Testis (tissue), 3 donors: ENCODE data around the gene TTC19. TPM values are rescaled to one million over a fixed set of nuclear protein-coding genes. Genes with fewer than 3 reads are reported as not detected.

Experiments used
- DNase-seq: peaks from one replicate; pipeline ENCODE4 v3.0.0-alpha.2; 2019
- H3K27ac ChIP-seq, 2 donors: fragments of 200-600 bp; sonication (generic); one replicate each; pipeline ENCODE4 v1.5.1; 2019
- H3K27me3 ChIP-seq: fragments of 200-600 bp; sonication (generic); one replicate; pipeline ENCODE4 v1.5.1; 2019
- H3K36me3 ChIP-seq: fragments of 200-600 bp; sonication (generic); one replicate; pipeline ENCODE4 v1.5.1; 2017; ENCODE audit warnings: low read depth; ENCODE audit errors: missing control alignments
- H3K4me1 ChIP-seq: fragments of 200-600 bp; sonication (generic); one replicate; pipeline ENCODE4 v1.5.1; 2019
- H3K4me3 ChIP-seq, 2 donors: fragments of 200-600 bp; sonication (generic); one replicate each; pipeline ENCODE4 v1.5.1; 2017 to 2019
- H3K9me3 ChIP-seq: fragments of 200-600 bp; sonication (generic); one replicate; pipeline ENCODE4 v1.5.1; 2017
- CTCF ChIP-seq, 3 experiments: fragments of 450-650 bp in 2 of 3; fragments of 200-600 bp in 1 of 3; sonication (generic) in 1 of 3; IDR thresholded peaks; one replicate each; pipeline ENCODE4 v1.5.1; 2016 to 2019; ENCODE audit warnings: antibody characterized with exemption in 3 of 3, mild to moderate bottlenecking in 2 of 3, moderate library complexity in 1 of 3
- POLR2A ChIP-seq: fragments of 450-650 bp; IDR thresholded peaks from one replicate; pipeline ENCODE4 v1.6.1; 2017; ENCODE audit warnings: antibody characterized with exemption, mild to moderate bottlenecking, moderate library complexity
- WGBS, 2 donors: methylation state at CpG; one replicate each; pipeline ENCODE4 v1.1.5; 2018; 5-methylcytosine and 5-hydroxymethylcytosine counted together
- intact Hi-C: fragments of 100-400 bp; cut with DNase I; formaldehyde crosslinking; loops from one replicate; pipeline ENCODE4 v1.15.1; 2023; ENCODE audit warnings: low total_unique reads
- polyA plus RNA-seq: library from polyadenylated mRNA; stranded (reverse); fragments of 350-450 nt; fragmentation: Illumina TruSeq; extraction: RNeasy Lipid Tissue Mini Kit (QIAGEN cat#74804); gene quantifications from one replicate; pipeline ENCODE4 v1.2.3, GENCODE V29; 2014; ENCODE audit warnings: low read depth, low replicate concordance; ENCODE audit not compliant: insufficient read depth
- total RNA-seq, 2 donors: library from RNA; depleted of rRNA; stranded (reverse); fragments of >200 nt; gene quantifications; one replicate each; pipeline ENCODE4 v1.2.3, GENCODE V29; 2016

Gene TTC19
- total and polyA plus RNA-seq, 3 donors from 2014 or later = 17.8 to 91.2 (median 74.1) TPM

DNA sequence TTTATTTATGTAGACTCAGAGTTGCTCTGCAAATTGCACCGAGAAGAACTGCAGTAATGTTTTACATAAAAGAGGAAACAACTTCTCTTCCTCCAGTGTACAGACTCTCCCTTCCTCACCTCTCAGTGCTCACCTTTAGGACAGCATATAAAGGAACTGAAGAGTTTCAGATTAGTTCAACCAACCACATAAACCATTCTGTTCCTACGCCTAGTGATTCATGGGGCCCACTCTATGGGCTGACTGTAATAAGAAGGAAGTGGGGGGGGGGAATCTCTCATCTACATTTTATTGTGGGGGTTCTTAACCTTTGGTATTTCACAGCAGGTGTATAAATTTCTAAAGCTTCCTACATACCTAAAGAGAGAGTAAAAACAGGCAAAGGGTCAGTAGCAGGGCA lies 18.4 kb upstream of the TTC19 start:
- H3K27me3 ChIP-seq = no peaks in the 10 kb centered on the region
- no peaks in the 10 kb centered on the region for H3K9me3 ChIP-seq
- intact Hi-C loops = no loop called here
- H3K27ac ChIP-seq = no peak overlapping the region
- H3K4me3 ChIP-seq = no peak overlapping the region
- H3K4me1 ChIP-seq = no peaks in the 10 kb centered on the region
- H3K36me3 ChIP-seq = no peaks in the 10 kb centered on the region
- 42 to 43% methylated on average over 2 of the region's 2 CpGs for WGBS, 2 donors
- TF ChIP-seq CTCF (IDR thresholded peaks at IDR 0.05) (no peak), POLR2A (no peak)
- DNase-seq = no peak

GRCh38 chr17:15981646-15982580 lies 17.7 kb upstream of the TTC19 start:
- no peak overlapping the region for H3K27ac ChIP-seq
- H3K4me1 ChIP-seq = no peaks in the 10 kb centered on the region
- H3K36me3 ChIP-seq = no peaks in the 10 kb centered on the region
- intact Hi-C loops = no loop called here
- no peak overlapping the region for H3K4me3 ChIP-seq
- WGBS, 2 donors = 85 to 90% methylated on average over 5 of the region's 5 CpGs
- no peaks in the 10 kb centered on the region for H3K9me3 ChIP-seq
- TF ChIP-seq POLR2A = no peak
- no peak for TF ChIP-seq CTCF (IDR thresholded peaks at IDR 0.05)
- H3K27me3 ChIP-seq = no peaks in the 10 kb centered on the region
- no peak for DNase-seq

- intact Hi-C loops = no loop called here
- TF ChIP-seq CTCF (IDR thresholded peaks at IDR 0.05) (no peak), POLR2A (no peak)
These were observed 3.3 kb upstream of the TTC19 start for GRCh38 chr17:15996322-15996721.

DNA sequence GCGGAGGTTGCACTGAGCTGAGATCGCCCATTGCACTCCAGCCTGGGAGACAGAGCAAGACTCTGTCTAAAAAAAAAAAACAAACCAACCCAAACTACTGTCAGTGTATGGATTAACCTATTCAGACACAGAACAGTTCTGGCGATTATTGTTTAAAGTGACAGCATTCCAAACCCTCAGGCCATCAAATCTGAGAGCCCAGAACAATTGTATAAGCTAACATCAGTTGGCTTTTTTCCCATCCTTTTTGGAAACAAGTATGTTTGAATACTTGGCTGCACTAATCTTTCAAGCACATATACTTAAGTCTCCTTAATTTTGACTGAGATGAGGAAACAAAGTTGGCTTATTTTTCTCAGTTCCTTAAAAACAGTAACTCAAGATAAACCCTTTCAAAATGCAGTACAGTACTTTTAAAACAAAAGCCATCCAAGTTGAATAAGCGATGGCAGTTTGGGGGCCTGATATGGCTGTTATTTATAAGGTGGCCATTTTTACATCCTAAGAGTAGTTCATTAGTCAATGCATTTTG lies 1.5 kb upstream of the TTC19 start:
- TF ChIP-seq POLR2A (no peak), CTCF (IDR thresholded peaks at IDR 0.05) (no peak)
- H3K27ac ChIP-seq = no peak overlapping the region
- DNase-seq = no peak
- H3K27me3 ChIP-seq = no peaks in the 10 kb centered on the region
- peaks cover 6% of the 10 kb centered on the region for H3K4me1 ChIP-seq
- intact Hi-C loops = no loop called here
- no peaks in the 10 kb centered on the region for H3K36me3 ChIP-seq
- no peak overlapping the region for H3K4me3 ChIP-seq
- WGBS, 2 donors = 74 to 80% methylated on average over 4 of the region's 4 CpGs
- no peaks in the 10 kb centered on the region for H3K9me3 ChIP-seq

More at GRCh38 chr17:15996322-15996721, 3.3 kb upstream of the TTC19 start:
- Histone ChIP-seq H3K4me3 (no peak overlapping the region), H3K27ac (no peak overlapping the region), H3K9me3 (no peaks in the 10 kb centered on the region), H3K36me3 (no peaks in the 10 kb centered on the region), H3K27me3 (no peaks in the 10 kb centered on the region), H3K4me1 (peaks cover 6% of the 10 kb centered on the region)
- no peak for DNase-seq
- WGBS, 2 donors = 74 to 75% methylated on average over 6 of the region's 6 CpGs
